Glomerular visceral epithelial cell (primary cell): Measurements from ENCODE around the gene IL22RA2.

Experiments
- DNase-seq: peaks from one replicate; pipeline ENCODE4 v3.0.0-alpha.2; 2016; ENCODE audit errors: extremely low spot score

Gene IL22RA2

GRCh38 chr6:137167702-137168377 is 5.6 kb downstream of the IL22RA2 start:
- DNase-seq: no peak

- DNase-seq: no peak
Observed at GRCh38 chr6:137166247-137167098, 7.0 kb downstream of the IL22RA2 start.

DNA sequence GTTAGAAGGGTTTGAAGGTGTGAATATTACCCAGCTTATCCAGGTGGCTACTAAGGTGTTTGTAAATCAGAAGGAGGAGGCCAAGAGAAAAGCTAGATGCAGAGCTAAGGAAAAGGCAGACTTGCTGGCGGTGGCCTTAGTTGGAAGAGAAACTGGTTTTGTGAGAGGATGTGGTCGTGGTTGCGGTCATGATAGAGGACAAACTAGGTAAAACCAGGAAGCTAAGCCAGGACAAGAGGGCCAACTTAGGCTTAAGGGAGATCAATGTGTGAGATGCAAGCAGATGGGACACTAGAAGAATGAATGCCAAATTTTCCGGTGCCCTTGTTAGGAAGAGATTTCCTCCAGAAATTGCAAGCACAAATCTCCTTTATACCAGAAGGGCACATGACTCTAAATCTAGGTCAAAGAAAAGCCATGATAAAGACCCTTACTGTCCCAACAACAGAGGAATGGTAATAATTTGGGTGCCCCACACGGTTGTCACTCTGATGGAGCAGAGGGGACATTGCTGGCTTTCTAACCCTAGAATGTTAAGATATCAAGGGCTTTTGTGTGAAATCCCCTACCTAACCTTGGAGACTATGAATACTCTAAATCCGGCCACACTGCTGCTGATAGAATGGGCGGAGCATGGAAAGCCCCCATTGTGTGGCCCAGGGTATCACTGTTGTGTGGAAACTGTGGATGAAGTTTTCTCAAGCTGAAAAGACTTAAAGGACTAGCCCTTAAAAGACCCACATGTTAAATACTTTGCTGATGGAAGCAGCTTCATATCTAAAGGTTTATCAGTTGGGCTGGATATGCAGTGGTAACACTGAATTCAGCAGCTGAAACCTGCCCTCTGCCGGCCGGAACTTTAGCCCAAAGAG is 7.8 kb downstream of the IL22RA2 start:
- DNase-seq: no peak

DNA sequence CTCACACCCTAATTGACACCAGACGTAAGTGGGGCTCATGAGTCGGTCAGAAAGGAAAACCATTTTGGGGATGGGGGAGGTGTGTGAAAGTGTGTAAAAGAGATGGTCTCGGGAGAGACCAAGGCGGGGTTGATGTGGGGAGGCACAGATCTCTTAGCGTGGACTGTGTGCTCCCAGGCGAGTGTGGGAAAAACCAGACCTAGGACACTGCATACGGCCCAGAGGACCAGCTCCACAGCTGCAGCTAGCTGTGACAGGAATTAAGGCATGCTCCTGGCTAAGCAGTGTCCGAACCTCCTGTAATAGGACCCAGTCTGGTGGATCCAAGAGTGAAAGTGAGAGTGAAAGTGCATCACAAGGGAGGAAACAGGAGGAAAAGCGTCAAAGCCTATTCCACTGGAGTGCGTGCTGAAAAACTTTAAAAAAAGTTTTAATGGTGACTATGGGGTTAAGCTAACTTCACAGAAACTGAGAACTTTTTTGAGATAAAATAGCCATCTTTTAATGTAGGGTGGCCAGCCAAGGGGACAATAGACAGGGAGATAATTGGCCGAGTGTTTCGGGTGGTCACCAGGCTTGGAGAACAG is 9.6 kb downstream of the IL22RA2 start:
- DNase-seq: no peak

DNA sequence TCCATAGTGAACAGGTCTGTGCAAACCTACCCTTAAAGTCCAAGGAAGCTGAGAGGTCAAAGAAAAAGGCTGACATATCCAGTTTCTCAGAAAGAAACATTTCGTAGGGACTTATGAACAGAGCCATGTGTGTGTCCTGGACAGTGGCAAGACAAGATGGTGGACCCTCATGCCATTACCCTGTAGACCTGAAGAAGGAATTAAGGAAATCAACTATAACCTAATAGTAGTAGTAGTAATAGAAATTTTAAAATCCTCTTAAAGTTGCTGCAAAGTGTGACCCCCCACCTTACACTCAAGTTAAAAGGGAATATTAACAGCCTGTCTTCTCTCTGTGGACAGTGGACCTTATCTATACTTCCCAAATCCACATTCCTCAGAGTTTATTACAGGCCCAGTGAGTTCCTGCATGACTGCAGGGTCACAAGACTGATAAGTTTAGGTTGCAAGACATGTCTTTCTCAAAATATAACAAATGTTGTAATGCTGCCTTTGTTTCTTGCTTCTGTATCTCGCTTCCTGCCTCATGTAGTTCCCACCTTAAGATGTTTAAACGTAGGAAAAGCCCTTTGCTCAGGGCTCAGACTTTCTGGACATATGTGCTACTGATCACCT is 10.6 kb downstream of the IL22RA2 start:
- DNase-seq: no peak

- no peak for DNase-seq
Observed at GRCh38 chr6:137161949-137162348, 11.5 kb downstream of the IL22RA2 start.

DNA sequence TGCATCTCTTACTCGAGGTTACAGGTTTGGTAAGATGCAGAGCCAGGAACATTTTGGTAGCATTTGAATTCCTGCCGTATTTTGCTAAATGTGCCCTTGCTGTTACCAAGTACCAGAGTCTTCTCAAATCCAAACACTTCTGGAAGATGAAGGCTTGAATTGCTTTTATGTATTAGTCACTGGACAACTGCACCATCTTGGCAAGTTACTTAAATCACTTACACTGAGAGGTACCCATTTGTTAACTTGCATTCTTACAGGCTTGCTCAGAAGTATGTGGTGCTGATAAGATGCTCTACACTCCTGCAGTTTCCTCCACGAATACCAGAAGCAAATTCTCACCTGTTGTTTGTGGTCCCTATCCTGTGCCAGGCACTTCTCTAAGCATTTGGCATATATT is 12.7 kb downstream of the IL22RA2 start:
- DNase-seq: no peak

DNA sequence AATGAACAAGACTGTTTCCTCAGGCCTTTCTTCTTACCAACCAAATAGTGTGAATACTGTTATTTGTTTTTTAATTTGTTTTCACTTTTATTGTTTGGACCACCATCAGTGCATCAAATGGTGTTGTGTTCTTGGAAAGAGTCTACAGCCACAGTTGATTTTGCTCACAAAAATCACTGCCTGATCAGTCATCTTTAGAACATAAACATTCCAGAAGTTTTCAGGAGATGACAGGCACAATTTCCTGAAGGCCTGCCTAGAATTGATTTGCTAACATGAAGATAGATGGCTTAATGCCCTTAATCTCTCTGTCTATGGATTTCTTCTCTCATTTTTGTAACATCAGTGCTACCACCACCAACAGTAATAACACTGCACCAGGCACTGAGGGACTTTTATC is 13.5 kb downstream of the IL22RA2 start:
- DNase-seq: no peak

DNA sequence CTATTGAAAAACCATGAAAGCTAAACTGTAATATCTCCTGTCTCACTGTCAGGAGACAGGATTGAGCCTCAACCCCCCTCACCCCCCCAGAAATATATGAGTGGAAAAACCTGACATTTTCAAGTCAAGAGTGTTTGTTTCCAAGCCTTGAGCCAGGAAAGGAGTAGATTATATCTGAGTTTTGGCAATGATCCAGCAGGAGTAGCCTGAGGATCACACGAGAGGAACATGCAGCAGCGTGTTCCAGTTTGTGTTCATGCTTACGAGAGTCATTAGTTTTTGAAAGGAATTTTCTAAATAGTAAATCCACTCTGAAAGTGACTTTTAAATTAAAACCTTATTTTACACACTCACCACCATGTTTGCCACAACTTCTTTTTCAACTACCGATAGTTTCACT is 15.8 kb downstream of the IL22RA2 start:
- DNase-seq: no peak

DNA sequence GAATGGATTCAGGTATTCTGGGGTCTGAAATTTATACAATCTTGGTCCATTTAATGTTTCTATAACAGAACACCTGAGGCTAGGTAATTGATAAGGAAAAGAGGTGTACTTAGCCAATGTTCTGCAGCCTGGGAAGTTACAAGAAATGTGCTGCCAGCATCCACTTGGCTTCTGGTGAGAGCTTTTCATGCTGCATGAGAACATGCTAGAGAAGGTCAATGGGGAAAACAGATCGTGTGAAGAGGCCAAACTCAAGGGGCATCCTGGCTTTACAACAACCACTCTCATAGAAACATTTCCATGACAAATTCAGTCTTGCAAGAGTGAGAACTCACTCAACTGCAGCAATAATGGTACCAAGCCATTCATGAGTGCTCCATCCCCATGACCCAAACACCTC is 16.8 kb downstream of the IL22RA2 start:
- DNase-seq: no peak

DNA sequence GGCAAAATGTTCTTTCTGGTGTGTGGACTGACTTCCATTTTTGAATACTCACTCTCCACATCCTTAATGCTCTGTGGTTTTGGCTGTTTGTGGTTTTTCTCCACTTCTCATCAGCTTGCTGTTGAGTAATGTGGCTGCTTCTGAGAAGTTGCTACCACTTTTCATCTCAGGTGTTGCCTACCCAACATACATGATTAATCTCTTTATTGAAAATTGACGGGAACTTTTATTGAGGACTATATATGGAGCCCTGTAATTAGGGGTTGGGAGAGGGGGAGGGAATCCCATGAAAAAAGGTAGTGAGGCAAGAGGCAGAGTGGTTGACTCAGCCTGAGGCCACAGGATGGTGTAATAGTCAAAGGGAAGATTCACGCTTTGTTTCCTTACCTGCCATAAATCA is 17.6 kb downstream of the IL22RA2 start:
- peak; percentile 58 for DNase-seq

GRCh38 chr6:137150072-137150471 is 23.4 kb downstream of the IL22RA2 start:
- DNase-seq: no peak

DNA sequence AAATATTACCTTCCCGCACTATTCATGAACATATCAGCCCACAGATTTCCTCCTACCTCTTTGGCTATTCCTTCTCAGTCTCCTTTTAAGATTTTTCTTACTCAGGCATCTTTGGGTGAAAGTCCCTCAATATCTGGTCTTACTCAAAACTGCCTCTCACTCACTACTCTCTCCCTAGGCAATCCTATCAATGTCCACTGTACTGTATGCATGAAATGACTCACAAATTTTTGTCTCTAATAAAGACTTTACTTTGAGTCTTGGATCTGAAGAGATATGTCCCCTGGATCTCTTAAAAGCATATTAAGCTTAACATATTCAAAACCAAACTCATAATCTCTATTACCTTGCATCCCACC is 24.4 kb downstream of the IL22RA2 start:
- no peak for DNase-seq

GRCh38 chr6:137148306-137149034 is 25.0 kb downstream of the IL22RA2 start:
- no peak for DNase-seq

GRCh38 chr6:137147195-137147594 is 26.2 kb downstream of the IL22RA2 start:
- DNase-seq: no peak

GRCh38 chr6:137146206-137146605 is 27.2 kb downstream of the IL22RA2 start:
- DNase-seq: no peak

DNA sequence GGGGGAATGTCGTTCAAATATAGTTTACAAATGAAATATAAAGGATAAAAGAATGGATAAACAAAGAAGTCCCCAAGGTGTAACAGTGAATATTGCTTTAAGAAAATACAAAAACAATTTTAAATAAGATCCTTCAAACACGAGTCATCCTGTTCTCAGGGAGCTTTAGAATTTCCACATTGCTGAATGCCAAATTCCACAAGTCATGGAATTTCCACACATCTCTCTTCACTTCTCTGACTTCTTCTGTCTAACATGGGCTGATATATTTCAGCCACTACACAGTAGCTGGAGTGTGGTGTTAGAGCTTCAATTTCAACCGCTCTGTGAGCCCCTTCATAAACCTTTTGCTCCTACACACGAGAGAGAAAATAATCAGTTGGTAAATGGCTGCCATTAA is 28.0 kb downstream of the IL22RA2 start:
- DNase-seq: no peak

DNA sequence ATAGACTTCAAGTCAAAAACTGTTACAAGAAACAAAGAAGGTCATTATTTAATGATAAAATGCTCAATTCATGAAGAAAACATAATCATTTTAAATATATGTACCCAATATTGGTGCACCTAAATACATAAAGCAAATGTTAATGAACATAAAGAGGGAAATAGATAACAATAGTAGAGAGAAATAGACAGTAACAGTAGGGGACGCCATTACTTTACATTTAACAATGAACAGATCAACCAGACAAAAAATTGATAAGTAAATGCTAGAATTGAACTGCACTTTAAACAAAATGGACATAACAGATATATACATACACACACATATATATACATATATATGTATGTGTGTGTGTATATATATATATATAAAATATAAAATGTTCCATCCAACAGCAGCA is 37.4 kb downstream of the IL22RA2 start:
- no peak for DNase-seq

GRCh38 chr6:137134483-137134882 is 39.0 kb downstream of the IL22RA2 start:
- DNase-seq: no peak

DNA sequence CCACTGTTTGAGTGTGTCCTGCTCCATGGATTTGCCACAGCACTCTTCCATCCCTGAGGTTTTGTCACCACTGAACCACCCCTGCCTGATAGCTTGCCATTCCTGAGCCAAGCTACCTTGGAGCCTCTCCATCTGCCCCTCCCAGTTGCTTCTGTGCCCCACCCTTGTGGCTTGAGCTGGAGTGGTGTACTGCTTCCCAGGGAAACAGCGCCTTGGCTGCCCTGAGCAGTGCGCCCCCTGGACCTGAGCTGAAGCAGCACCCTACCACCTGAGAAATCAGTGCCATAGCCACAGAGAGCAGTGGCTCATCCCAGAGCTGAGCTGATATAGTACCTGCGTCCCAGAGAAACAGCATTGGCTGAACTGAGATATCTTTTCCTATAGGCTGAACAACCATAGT is 40.3 kb downstream of the IL22RA2 start:
- DNase-seq: no peak

DNA sequence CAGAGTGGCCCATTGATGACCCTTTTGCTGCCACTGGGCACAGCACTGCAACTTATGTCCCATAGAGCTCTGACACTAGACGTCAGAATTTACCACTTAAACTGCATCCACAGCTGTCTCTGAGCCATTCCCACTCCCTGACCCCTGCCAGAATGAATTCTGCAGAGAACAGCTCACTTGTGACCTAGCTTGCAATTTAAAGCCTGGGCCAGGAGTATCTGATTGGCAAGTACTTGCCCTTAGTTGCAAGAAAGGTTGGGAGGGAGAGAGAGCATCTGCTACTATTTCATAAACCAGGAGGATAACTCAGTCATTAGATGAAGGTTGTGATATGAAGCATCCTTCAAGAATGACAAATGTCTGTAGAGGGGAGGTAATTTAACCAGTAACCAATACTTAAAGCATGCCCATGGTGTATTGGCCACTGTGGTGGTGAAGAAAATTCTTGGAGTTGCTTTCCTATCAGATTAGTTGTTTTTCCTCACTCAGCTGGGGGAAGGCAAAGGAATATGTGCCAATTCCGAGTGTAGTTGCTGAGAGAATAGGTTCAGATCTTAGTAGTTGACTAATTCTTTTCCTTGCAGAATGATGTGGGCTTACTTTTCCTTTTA is 46.5 kb downstream of the IL22RA2 start:
- no peak for DNase-seq
